Measurements from ENCODE around the gene CHST1.

Gene CHST1

DNA sequence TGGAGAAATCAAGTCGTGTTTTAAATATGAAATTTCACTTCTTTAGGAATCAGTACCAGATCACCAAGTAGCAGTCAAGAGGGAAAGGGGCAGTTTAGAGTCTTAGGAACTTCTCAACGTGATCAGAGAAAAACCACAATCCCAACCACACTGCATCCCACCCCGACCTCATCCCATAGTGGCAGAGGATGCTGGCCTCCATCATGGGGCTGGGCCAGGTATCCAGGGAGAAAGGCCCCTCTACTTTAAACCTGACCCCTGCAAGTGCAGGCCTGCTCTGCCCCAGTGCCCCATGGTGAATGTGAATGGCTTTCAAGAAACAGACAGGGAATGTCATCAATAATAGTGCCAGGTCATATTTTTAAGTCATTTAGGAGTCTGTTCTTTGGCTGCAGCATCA, 12.1 kb downstream of the CHST1 start:
- no peak overlapping the region for H3K4me2 ChIP-seq (ENCODE audit: low read length)
- TF ChIP-seq, protein P1, sequence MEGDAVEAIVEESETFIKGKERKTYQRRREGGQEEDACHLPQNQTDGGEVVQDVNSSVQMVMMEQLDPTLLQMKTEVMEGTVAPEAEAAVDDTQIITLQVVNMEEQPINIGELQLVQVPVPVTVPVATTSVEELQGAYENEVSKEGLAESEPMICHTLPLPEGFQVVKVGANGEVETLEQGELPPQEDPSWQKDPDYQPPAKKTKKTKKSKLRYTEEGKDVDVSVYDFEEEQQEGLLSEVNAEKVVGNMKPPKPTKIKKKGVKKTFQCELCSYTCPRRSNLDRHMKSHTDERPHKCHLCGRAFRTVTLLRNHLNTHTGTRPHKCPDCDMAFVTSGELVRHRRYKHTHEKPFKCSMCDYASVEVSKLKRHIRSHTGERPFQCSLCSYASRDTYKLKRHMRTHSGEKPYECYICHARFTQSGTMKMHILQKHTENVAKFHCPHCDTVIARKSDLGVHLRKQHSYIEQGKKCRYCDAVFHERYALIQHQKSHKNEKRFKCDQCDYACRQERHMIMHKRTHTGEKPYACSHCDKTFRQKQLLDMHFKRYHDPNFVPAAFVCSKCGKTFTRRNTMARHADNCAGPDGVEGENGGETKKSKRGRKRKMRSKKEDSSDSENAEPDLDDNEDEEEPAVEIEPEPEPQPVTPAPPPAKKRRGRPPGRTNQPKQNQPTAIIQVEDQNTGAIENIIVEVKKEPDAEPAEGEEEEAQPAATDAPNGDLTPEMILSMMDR (IDR thresholded peaks at IDR 0.05; ENCODE audit: low read length): no peak
- no peak for TF ChIP-seq EZH2 (IDR thresholded peaks at IDR 0.05; ENCODE audit: borderline replicate concordance, low read length)
- H2AFZ ChIP-seq (ENCODE audit: low read length): no peak overlapping the region
- no peaks in the 10 kb centered on the region for H3K9me3 ChIP-seq (ENCODE audit: low read length)
- no peaks in the 10 kb centered on the region for H3K4me1 ChIP-seq (ENCODE audit: insufficient read depth, low read length, severe bottlenecking)
- no peak overlapping the region for H3K4me3 ChIP-seq (ENCODE audit: low read depth, low read length, poor library complexity, severe bottlenecking)
- H3K9me2 ChIP-seq (ENCODE audit: low read depth, low read length): no peaks in the 10 kb centered on the region
- no peaks in the 10 kb centered on the region for H3K79me2 ChIP-seq (ENCODE audit: insufficient read depth, low read length)
- H4K20me1 ChIP-seq (ENCODE audit: insufficient read depth, low read length): no peaks in the 10 kb centered on the region
- no peak overlapping the region for H3K27ac ChIP-seq (ENCODE audit: low read depth, low read length, poor library complexity, severe bottlenecking)
- no peaks in the 10 kb centered on the region for H3F3A ChIP-seq (ENCODE audit: insufficient read depth, low read length)
- H3K9ac ChIP-seq (ENCODE audit: low read length): no peak overlapping the region
- no peaks in the 10 kb centered on the region for H3K36me3 ChIP-seq (ENCODE audit: insufficient read depth, low read length)
- no peaks in the 10 kb centered on the region for H3K27me3 ChIP-seq (ENCODE audit: insufficient read depth, low read length)

DNA sequence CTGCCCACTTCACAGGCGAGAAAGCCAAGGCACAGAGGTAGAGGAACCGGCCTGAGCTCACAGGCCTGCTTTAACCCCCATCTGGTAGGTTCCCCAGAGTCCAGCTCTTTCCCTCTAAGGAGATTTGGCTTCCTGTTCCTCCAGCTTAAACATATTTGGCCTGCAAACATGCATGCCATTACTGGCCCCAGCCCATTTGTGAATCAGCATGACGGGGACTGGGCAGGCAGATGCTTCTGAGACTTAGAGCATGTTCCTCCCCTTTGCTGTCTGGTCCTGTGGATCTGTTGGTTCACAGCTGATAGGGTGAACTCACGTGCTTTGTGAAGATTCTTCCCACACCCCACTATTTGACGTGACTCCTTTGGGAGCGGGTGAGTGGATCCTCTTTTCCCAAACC, 12.6 kb downstream of the CHST1 start:
- Histone ChIP-seq H3K9ac (ENCODE audit: low read length) (no peak overlapping the region), H3K27ac (ENCODE audit: low read depth, low read length, poor library complexity, severe bottlenecking) (no peak overlapping the region), H3K9me3 (ENCODE audit: low read length) (no peaks in the 10 kb centered on the region), H3K4me3 (ENCODE audit: low read depth, low read length, poor library complexity, severe bottlenecking) (no peak overlapping the region), H3K79me2 (ENCODE audit: insufficient read depth, low read length) (no peaks in the 10 kb centered on the region), H3K36me3 (ENCODE audit: insufficient read depth, low read length) (no peaks in the 10 kb centered on the region), H3K9me2 (ENCODE audit: low read depth, low read length) (no peaks in the 10 kb centered on the region), H3F3A (ENCODE audit: insufficient read depth, low read length) (no peaks in the 10 kb centered on the region), H2AFZ (ENCODE audit: low read length) (no peak overlapping the region), H3K4me1 (ENCODE audit: insufficient read depth, low read length, severe bottlenecking) (no peaks in the 10 kb centered on the region), H3K27me3 (ENCODE audit: insufficient read depth, low read length) (no peaks in the 10 kb centered on the region), H3K4me2 (ENCODE audit: low read length) (no peak overlapping the region), H4K20me1 (ENCODE audit: insufficient read depth, low read length) (no peaks in the 10 kb centered on the region)
- TF ChIP-seq EZH2 (IDR thresholded peaks at IDR 0.05; ENCODE audit: borderline replicate concordance, low read length): no peak
- TF ChIP-seq, protein P1 (IDR thresholded peaks at IDR 0.05; ENCODE audit: low read length): no peak

DNA sequence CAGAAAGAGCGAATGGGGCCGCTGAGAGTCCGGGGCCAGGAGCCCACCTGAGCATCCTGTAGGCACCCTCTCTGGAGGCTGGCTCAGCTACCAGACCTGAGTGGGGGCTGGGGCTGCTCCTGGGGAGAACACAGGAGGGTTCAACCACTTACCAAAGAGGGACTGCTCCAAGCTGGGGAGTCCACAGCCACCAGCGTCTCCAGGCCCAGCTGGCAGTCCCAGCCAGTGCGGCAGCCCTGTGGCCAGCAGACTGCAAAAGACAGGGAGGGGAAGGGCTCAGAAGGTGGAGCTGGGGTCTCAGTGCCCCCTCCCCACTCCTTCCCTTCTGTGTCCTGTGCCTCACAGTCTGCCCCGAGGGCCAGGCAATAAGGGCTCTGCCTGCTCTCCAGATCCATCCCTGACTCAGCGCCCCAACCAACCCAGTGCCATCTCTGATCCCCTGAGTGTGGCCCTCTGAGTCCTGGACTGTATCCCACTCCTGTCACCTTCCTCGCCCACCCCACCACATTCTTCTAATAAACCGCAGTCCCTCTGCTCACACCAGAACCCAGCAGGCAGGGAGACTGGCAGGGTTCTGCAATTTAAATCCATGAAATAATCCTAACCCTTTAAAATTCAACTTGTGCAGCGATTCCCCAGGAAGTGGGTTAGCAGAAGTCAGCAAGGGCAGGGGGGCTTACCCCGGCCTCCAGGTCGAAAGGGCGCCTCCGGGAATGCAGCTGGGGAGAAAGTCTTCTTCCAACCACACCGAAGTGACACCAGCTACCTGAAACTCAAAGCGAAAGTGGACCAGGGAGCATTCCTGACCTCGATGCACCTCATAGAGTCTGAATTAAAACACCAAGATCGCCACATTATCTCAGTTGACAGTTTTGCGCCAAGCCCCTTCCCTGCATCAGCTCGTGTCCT, 13.3 kb downstream of the CHST1 start:
- Histone ChIP-seq H3K9me3 (ENCODE audit: low read length) (no peaks in the 10 kb centered on the region), H3K27ac (ENCODE audit: low read depth, low read length, poor library complexity, severe bottlenecking) (no peak overlapping the region), H3K4me3 (ENCODE audit: low read depth, low read length, poor library complexity, severe bottlenecking) (no peak overlapping the region), H3K36me3 (ENCODE audit: insufficient read depth, low read length) (no peaks in the 10 kb centered on the region), H3F3A (ENCODE audit: insufficient read depth, low read length) (no peaks in the 10 kb centered on the region), H3K27me3 (ENCODE audit: insufficient read depth, low read length) (no peaks in the 10 kb centered on the region), H3K4me2 (ENCODE audit: low read length) (no peak overlapping the region), H4K20me1 (ENCODE audit: insufficient read depth, low read length) (no peaks in the 10 kb centered on the region), H3K4me1 (ENCODE audit: insufficient read depth, low read length, severe bottlenecking) (no peaks in the 10 kb centered on the region), H3K9me2 (ENCODE audit: low read depth, low read length) (no peaks in the 10 kb centered on the region), H2AFZ (ENCODE audit: low read length) (no peak overlapping the region), H3K9ac (ENCODE audit: low read length) (no peak overlapping the region), H3K79me2 (ENCODE audit: insufficient read depth, low read length) (no peaks in the 10 kb centered on the region)
- TF ChIP-seq, protein P1 (IDR thresholded peaks at IDR 0.05; ENCODE audit: low read length): no peak
- no peak for TF ChIP-seq EZH2 (IDR thresholded peaks at IDR 0.05; ENCODE audit: borderline replicate concordance, low read length)

All from OCI-LY1 (cell line).